ENCODE data around the gene TGFBR3L. TPM values are rescaled to one million over a fixed set of nuclear protein-coding genes. Genes with fewer than 3 reads are reported as not detected.
"Not testable (repeated sequence)": the region's sequence is repeated elsewhere in the genome, so short reads cannot be mapped to it uniquely, and the experiment has no call there.

Gene TGFBR3L
- total RNA-seq, 1 experiment from 2014 or later: 12.5 TPM

GRCh38 chr19:7928334-7928706, 13.7 kb downstream of the TGFBR3L start:
- Histone ChIP-seq H3K36me3 (ENCODE audit: control insufficient read depth, insufficient read depth, low read length) (no peaks in the 10 kb centered on the region; the same call in 1 of the 2 replicates), H3K27ac (ENCODE audit: low read length) (peak overlapping the region; percentile 82), H3K4me1 (ENCODE audit: control insufficient read depth, insufficient read depth, low read length) (peaks cover 52% of the 10 kb centered on the region), H3K4me3 (ENCODE audit: low read depth in 2 of 2, low read length in 2 of 2) (no peak overlapping the region), H3K27me3 (ENCODE audit: control insufficient read depth, insufficient read depth, low read length) (no peaks in the 10 kb centered on the region), H3K9me3 (ENCODE audit: control insufficient read depth, insufficient read depth, low read depth, low read length) (no peaks in the 10 kb centered on the region)
- intact Hi-C loops (cut with micrococcal nuclease; ENCODE audit: unreplicated experiment) (no loop called here), in situ Hi-C loops (cut with HindIII; ENCODE audit: low pct_unique_long_range_greater_than_20kb, low sequenced_read_pairs) (no loop called here)
- ATAC-seq (no peak), DNase-seq (ENCODE audit: low read depth, low spot score) (no peak)
- POLR2A ChIA-PET: no interaction called here
- TF ChIP-seq SIN3A (IDR thresholded peaks at IDR 0.05; ENCODE audit: borderline replicate concordance, insufficient read depth, low read depth, low read length): no peak
- no peak for TF ChIP-seq REST (IDR thresholded peaks at IDR 0.05; ENCODE audit: insufficient read depth in 1 of 2, low read depth in 2 of 2, low read length in 1 of 2)
- TF ChIP-seq POLR2AphosphoS5 (IDR thresholded peaks at IDR 0.05; ENCODE audit: low read depth, low read length): no peak
- no peak for TF ChIP-seq CTCF (IDR thresholded peaks at IDR 0.05)
- peak; percentile 74 for TF ChIP-seq TCF7L2 (IDR thresholded peaks at IDR 0.05; ENCODE audit: low read depth, low read length)
- CTCF ChIA-PET: interaction anchor here (0.7 kb wide), 1 partner anchor 339 kb away, joined by 3 read pairs; no protein-coding TSS in a partner anchor
- BruUV-seq (replicated peaks): no TSS peak

GRCh38 chr19:7928741-7929701, 14.4 kb downstream of the TGFBR3L start:
- intact Hi-C loops (cut with micrococcal nuclease; ENCODE audit: unreplicated experiment) (no loop called here), in situ Hi-C loops (cut with HindIII; ENCODE audit: low pct_unique_long_range_greater_than_20kb, low sequenced_read_pairs) (no loop called here)
- POLR2A ChIA-PET: interaction anchor here (0.6 to 0.7 kb wide), 2 partner anchors 15 to 59 kb away, joined by 3 to 11 read pairs; partner anchors contain the start of gene TIMM44
- CTCF ChIA-PET: interaction anchor here (0.5 to 0.9 kb wide), 5 partner anchors 9 to 252 kb away, joined by 3 to 13 read pairs (median 7); partner anchors contain the start of gene SNAPC2
- Histone ChIP-seq H3K36me3 (ENCODE audit: control insufficient read depth, insufficient read depth, low read length) (no peaks in the 10 kb centered on the region; the same call in 1 of the 2 replicates), H3K4me1 (ENCODE audit: control insufficient read depth, insufficient read depth, low read length) (peaks cover 45% of the 10 kb centered on the region), H3K27me3 (ENCODE audit: control insufficient read depth, insufficient read depth, low read length) (no peaks in the 10 kb centered on the region), H3K9me3 (ENCODE audit: control insufficient read depth, insufficient read depth, low read depth, low read length) (no peaks in the 10 kb centered on the region), H3K27ac (ENCODE audit: low read length) (peak overlapping the region; percentile 82), H3K4me3 (ENCODE audit: low read depth in 2 of 2, low read length in 2 of 2) (no peak overlapping the region)
- DNase-seq (ENCODE audit: low read depth, low spot score): no peak
- BruUV-seq (replicated peaks): TSS peak; percentile 71
- TF ChIP-seq SIN3A (IDR thresholded peaks at IDR 0.05; ENCODE audit: borderline replicate concordance, insufficient read depth, low read depth, low read length) (no peak), POLR2AphosphoS5 (IDR thresholded peaks at IDR 0.05; ENCODE audit: low read depth, low read length) (peak; percentile 37; the same call in 1 of the 2 replicates), CTCF (IDR thresholded peaks at IDR 0.05) (peak; percentile 62)
- ATAC-seq: peak; percentile 13; the same call in 1 of the 2 replicates

GRCh38 chr19:7930030-7930429, 15.4 kb downstream of the TGFBR3L start:
- H3K27me3 ChIP-seq (ENCODE audit: control insufficient read depth, insufficient read depth, low read length); ATAC-seq; intact Hi-C loops (cut with micrococcal nuclease; ENCODE audit: unreplicated experiment); BruUV-seq (replicated peaks); H3K4me3 ChIP-seq (ENCODE audit: low read depth in 2 of 2, low read length in 2 of 2); in situ Hi-C loops (cut with HindIII; ENCODE audit: low pct_unique_long_range_greater_than_20kb, low sequenced_read_pairs); DNase-seq (ENCODE audit: low read depth, low spot score); H3K36me3 ChIP-seq (ENCODE audit: control insufficient read depth, insufficient read depth, low read length); H3K9me3 ChIP-seq (ENCODE audit: control insufficient read depth, insufficient read depth, low read depth, low read length): not testable (repeated sequence)
- Histone ChIP-seq H3K27ac (ENCODE audit: low read length) (peak overlapping the region; percentile 23; the same call in 1 of the 2 replicates), H3K4me1 (ENCODE audit: control insufficient read depth, insufficient read depth, low read length) (peaks cover 44% of the 10 kb centered on the region)
- ChIA-PET CTCF (interaction anchor here (0.7 kb wide), 1 partner anchor 47 kb away, joined by 3 read pairs; no protein-coding TSS in a partner anchor), POLR2A (interaction anchor here (1.2 kb wide), 1 partner anchor 14 kb away, joined by 3 read pairs; the partner anchor contains the start of gene TIMM44)

Measured in Panc1 (cell line).